Stimulated activated naive CD8-positive, alpha-beta T cell treated with anti-CD3 and anti-CD28 coated beads, Interleukin-15, Interleukin-2, amounts not matched to agents 100 U/mL and 50 U/mL, for 24 hours (primary cell): ENCODE measurements around the gene SKIC8.

Source experiments
- ATAC-seq: fragments of 150-1000 bp; cut with Tn5 transposase; one replicate; pipeline ENCODE4 v1.10.0; 2021
- DNase-seq: peaks from one replicate; pipeline ENCODE4 v3.0.0; 2021

The SKIC8 gene

DNA sequence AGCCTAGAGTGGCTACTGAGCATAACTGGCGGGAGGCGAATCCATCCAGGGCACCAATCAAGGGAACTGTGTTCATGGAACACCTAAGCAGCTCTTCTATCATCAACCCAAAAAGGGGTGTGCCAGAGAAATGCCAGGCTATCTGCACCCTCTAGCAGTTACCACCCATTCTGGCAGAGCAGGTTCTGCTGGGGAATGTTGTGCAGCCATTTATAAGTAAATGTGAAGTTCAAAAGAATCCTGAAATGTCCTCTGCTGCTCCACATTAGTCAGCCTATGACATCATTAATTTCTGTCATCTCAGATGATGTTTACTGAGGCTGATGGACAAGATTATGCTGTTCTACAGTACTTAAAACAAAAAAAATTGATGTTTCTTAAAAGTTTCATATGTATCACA lies 7.7 kb downstream of the SKIC8 start:
- DNase-seq, result no peak
- no peak for ATAC-seq

DNA sequence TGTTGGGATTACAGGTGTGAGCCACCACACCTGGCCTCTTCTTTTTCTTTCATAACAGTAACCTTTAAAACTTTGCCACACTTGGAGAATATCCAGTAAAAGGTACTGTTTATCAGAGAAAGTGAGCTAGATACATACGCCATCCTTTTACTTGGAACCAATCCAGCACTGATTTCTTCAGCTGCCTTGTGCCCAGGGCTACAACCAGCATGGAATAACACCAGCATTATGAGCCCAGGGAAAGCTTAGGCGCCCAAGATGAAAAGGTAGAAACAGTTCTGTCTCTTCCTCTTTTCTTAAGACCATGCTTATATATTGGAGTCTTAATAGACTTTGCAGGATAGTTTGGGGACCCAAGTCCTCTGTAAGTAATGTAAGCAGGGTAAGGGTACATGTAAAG lies 8.4 kb downstream of the SKIC8 start:
- DNase-seq (no peak), ATAC-seq (no peak)

DNA sequence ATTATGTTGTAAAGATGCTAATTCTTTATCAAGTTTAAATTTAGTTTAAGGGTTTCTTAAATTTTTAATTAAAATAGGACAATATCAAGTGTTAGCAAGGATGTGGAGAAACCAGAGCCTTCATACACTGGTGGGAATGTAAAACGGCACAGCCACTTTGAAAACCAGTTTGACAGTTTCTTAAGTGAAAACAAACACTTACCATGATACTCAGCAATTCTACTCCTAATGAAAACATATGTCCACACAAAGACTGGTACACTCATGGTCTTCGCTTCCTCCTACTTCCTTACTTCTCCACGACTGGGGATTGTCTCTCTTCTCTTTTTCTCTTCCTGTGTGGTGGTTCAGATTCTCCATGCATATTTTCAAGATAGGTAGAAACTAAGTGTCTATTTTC lies 9.2 kb downstream of the SKIC8 start:
- no peak for ATAC-seq
- no peak for DNase-seq

- no peak for ATAC-seq
- no peak for DNase-seq
These were observed 14.7 kb downstream of the SKIC8 start for GRCh38 chr15:78284758-78285157.

DNA sequence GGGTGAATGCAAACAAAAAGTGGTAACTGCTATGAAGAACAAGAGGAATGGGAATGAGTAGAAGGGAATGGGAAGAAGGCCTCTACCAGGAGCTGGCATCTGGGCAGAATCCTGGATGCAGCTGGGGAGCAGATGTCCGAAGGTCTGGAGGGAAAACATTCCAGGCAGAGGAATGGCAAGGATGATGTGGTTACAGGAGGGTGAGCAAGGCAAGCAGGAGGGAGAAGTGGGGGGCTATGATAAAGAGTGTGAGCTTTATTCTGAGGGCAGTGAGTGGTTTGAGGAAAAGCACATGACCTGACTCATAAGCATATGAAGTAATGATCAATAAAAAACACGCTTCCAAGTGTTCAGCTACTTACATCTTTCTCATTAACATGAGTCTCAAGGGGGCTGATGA lies 17.1 kb downstream of the SKIC8 start:
- DNase-seq (no peak), ATAC-seq (no peak)

GRCh38 chr15:78280319-78281072 lies 18.9 kb downstream of the SKIC8 start:
- no peak for DNase-seq
- ATAC-seq, result peak; percentile 65

- DNase-seq (no peak), ATAC-seq (peak; percentile 3)
These were observed 23.1 kb downstream of the SKIC8 start for GRCh38 chr15:78276064-78276943.

- ATAC-seq (no peak), DNase-seq (no peak)
These were observed 24.4 kb downstream of the SKIC8 start for GRCh38 chr15:78274994-78275393.

DNA sequence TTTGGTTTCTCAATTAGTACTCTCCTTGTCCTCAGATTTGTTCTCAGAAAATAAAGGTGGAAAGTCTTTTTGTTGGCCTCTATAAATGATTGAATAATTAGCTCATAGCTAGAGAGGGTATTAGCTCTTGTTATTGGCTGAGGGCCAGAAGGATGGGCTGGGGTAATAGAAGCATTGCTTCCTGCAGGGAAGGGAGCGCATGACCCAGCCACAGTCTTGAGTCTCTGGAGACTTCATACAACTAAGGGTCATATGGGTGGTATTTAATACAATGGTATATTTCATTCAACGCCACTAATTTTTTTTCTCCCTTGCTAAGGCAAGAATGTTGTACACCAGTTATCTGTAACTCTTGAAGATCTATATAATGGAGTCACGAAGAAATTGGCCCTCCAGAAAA lies 26.6 kb downstream of the SKIC8 start:
- ATAC-seq (no peak), DNase-seq (no peak)

- ATAC-seq (no peak), DNase-seq (no peak)
These were observed 27.1 kb downstream of the SKIC8 start for GRCh38 chr15:78272316-78272715.

DNA sequence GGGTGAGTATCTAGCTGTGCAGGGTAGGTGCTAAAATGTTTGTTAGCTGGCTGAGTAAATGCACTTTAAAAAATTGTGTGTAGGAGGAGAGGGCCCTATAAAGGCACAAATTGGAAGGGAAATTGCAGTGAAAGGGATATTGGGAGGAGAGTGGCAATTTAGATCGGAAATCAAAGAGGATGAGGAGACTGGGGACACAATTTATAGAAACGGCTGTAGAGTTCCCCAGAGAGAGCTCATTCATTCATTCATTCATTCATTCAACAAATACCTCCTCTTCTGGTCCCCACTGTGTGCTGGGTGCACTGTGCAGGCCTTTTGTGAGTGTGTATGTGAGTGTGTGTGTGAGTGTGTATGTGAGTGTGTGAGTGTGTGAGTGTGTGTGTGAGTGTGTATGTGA lies 32.6 kb downstream of the SKIC8 start:
- ATAC-seq (no peak), DNase-seq (no peak)

- no peak for ATAC-seq
- no peak for DNase-seq
These were observed 33.2 kb downstream of the SKIC8 start for GRCh38 chr15:78266229-78266628.

- ATAC-seq (peak; percentile 25), DNase-seq (no peak)
These were observed 33.6 kb downstream of the SKIC8 start for GRCh38 chr15:78265752-78266224.

DNA sequence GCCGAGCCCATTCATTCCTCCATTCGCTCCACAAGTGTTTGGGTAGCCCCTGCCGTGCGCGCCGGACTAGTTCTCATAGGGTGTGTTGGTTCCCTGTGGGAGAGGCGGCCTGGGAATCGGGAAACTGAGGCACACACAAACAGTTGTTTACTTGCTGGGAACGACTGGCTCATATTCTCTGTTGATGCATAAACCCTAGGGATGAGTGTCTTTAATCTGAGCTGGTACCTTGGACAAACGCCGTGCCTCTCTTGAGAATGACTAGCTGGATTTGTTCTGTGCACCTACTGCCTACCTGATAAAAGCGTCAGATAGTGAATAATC lies 34.3 kb downstream of the SKIC8 start:
- DNase-seq (no peak), ATAC-seq (no peak)

- DNase-seq, result peak; percentile 70
- ATAC-seq, result peak; percentile 64
These were observed 34.9 kb downstream of the SKIC8 start, which contains the start of gene DNAJA4 for GRCh38 chr15:78264304-78265136. DNAJA4 (plus strand) TSS chr15:78264562; CDS start chr15:78264764, 202 bp downstream.

- DNase-seq (peak; percentile 11), ATAC-seq (peak; percentile 2)
These were observed 35.5 kb downstream of the SKIC8 start for GRCh38 chr15:78263907-78264303.

- no peak for DNase-seq
- no peak for ATAC-seq
These were observed 36.0 kb downstream of the SKIC8 start for GRCh38 chr15:78263351-78263781.

DNA sequence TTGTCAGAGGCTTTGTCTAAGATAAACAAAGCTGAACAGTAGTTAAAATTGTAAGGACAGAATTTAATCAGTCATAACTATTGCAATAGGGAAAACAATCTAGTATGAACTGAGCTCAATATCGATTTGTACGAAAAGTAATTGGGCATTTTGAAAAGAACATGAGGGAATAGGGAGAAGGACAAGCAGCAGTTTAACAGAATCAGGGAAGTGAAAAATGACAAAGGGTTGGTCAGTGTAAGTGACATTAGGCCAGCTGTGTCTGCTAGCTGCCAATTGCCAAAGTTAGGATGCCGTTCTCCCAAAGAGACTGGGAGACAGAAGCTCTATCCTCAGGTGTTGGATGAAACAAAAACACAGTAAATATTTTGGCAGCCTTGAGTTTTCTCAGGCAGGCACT lies 38.3 kb downstream of the SKIC8 start:
- DNase-seq (no peak), ATAC-seq (no peak)

DNA sequence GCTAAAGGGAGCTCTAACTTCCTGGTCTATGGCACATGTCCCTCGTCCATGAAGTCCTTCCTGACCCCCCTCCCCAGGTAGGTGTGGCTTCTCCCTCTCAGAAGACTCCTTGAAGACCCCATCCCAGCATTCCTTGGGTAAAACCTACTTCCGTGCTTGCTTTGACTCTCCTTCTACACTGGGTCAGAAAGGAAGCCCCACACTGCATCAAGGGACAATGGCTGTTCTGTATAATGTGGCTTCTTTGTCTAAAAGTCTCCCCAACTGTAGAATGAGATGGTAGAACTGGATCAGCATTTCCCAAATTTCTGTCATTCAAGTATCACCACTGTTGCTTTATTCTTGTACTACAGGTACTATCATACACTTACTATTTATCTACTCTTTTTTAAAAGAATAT lies 38.9 kb downstream of the SKIC8 start:
- DNase-seq (no peak), ATAC-seq (no peak)

GRCh38 chr15:78259232-78259631 lies 40.2 kb downstream of the SKIC8 start:
- no peak for ATAC-seq
- no peak for DNase-seq

- ATAC-seq (no peak), DNase-seq (no peak)
These were observed 41.7 kb downstream of the SKIC8 start for GRCh38 chr15:78257681-78258080.

GRCh38 chr15:78256044-78256437 lies 43.4 kb downstream of the SKIC8 start:
- DNase-seq, result no peak
- no peak for ATAC-seq
